HL-60/S4 treated with retinoic acid at 250 ng/mL for 4 days and 3 days (cell line): Measurements from ENCODE around the gene WIZ.

Source experiments
- in situ Hi-C: fragments of 300-500 bp; cut with MboI; formaldehyde crosslinking; loops from 2 replicates; pipeline ENCODE4 v1.7.0; 2022; ENCODE audit warnings: low sequenced_read_pairs

Gene WIZ

GRCh38 chr19:15379083-15379998 lies 70.4 kb downstream of the WIZ start, which contains the start of gene AKAP8:
AKAP8 (minus strand) TSS chr19:15379787; CDS start chr19:15379731, 56 bp downstream.
- in situ Hi-C loops = no loop called here

GRCh38 chr19:15378534-15379082 lies 71.1 kb downstream of the WIZ start:
- in situ Hi-C loops = no loop called here

GRCh38 chr19:15374796-15375440 lies 74.8 kb downstream of the WIZ start:
- in situ Hi-C loops = no loop called here

- in situ Hi-C loops = no loop called here
Measured at GRCh38 chr19:15374105-15374651, 75.6 kb downstream of the WIZ start.

- in situ Hi-C loops = no loop called here
Measured at GRCh38 chr19:15373644-15374043, 76.1 kb downstream of the WIZ start.

- in situ Hi-C loops = no loop called here
Measured at GRCh38 chr19:15372891-15373301, 76.9 kb downstream of the WIZ start.

GRCh38 chr19:15372470-15372869 lies 77.3 kb downstream of the WIZ start:
- in situ Hi-C loops = no loop called here

GRCh38 chr19:15371786-15372380 lies 77.9 kb downstream of the WIZ start:
- in situ Hi-C loops = no loop called here

- in situ Hi-C loops = no loop called here
Measured at GRCh38 chr19:15371119-15371518, 78.6 kb downstream of the WIZ start.
